Body of pancreas (tissue), 4 donors: ENCODE measurements around the gene SCO1. TPM values are rescaled to one million over a fixed set of nuclear protein-coding genes. Genes with fewer than 3 reads are reported as not detected.

ENCODE experiments used
- ATAC-seq: fragments of 150-250 bp; one replicate; pipeline ENCODE4 v1.9.1; 2016
- DNase-seq, 4 donors: peaks; one replicate each; pipeline ENCODE4 v3.0.0-alpha.2; 2019
- H3K27ac ChIP-seq, 4 donors: fragments of 200-600 bp; sonication (generic); 1 replicate in 3 of 4; 2 replicates in 1 of 4; pipeline versions ENCODE4 v1.5.1 to v1.6.1; 2016 to 2019; ENCODE audit warnings: mild to moderate bottlenecking in 1 of 4, mixed read lengths in 1 of 4, moderate library complexity in 1 of 4
- H3K27me3 ChIP-seq, 2 donors: fragments of 200-600 bp; sonication (generic); one replicate each; pipeline ENCODE4 v1.6.0; 2016; ENCODE audit warnings: mild to moderate bottlenecking in 1 of 2
- H3K36me3 ChIP-seq, 2 donors: fragments of 200-600 bp; sonication (generic); replicated peaks in 1 of 2; 2 replicates each; pipeline ENCODE4 v1.5.1; 2016; ENCODE audit warnings: low read depth in 2 of 2; ENCODE audit not compliant: insufficient read depth in 1 of 2
- H3K4me1 ChIP-seq: fragments of 200-600 bp; sonication (generic); one replicate; pipeline ENCODE4 v1.6.0; 2016
- H3K4me3 ChIP-seq, 2 donors: fragments of 200-600 bp; sonication (generic); 1 replicate in 1 of 2; 2 replicates in 1 of 2; pipeline ENCODE4 v1.5.1; 2016 to 2019
- H3K9me3 ChIP-seq, 3 donors: fragments of 200-600 bp; sonication (generic); 1 replicate in 2 of 3; 2 replicates in 1 of 3; pipeline ENCODE4 v1.5.1; 2016
- CTCF ChIP-seq, 7 experiments: fragments of 450-650 bp in 4 of 7; fragments of 200-600 bp in 3 of 7; sonication (generic) in 3 of 7; IDR thresholded peaks; one replicate each; pipeline ENCODE4 v1.5.1; 2016 to 2019; ENCODE audit warnings: antibody characterized with exemption in 7 of 7
- POLR2A ChIP-seq, 3 donors: fragments of 450-650 bp; IDR thresholded peaks; one replicate each; pipeline ENCODE4 v1.6.1; 2016; ENCODE audit warnings: antibody characterized with exemption in 3 of 3, mild to moderate bottlenecking in 2 of 3
- WGBS, 2 donors: methylation state at CpG; one replicate each; pipeline ENCODE4 v1.1.5; 2017; 5-methylcytosine and 5-hydroxymethylcytosine counted together
- intact Hi-C: fragments of 100-400 bp; cut with DNase I; formaldehyde crosslinking; loops from one replicate; pipeline ENCODE4 v1.15.1; 2023
- total RNA-seq, 2 donors: library from RNA; depleted of rRNA; stranded (reverse); fragments of >200 nt; gene quantifications; one replicate each; pipeline ENCODE4 v1.1.0, GENCODE V29; 2016

SCO1 gene
- total RNA-seq, 2 donors from 2014 or later: 20.5 to 46.5 TPM

GRCh38 chr17:10638151-10638550 is 59.2 kb downstream of the SCO1 start:
- no peaks in the 10 kb centered on the region for H3K36me3 ChIP-seq
- intact Hi-C loops: no loop called here

GRCh38 chr17:10635290-10635689 is 62.0 kb downstream of the SCO1 start:
- Histone ChIP-seq H3K4me1 (no peaks in the 10 kb centered on the region), H3K27ac (no peak overlapping the region), H3K36me3 (no peaks in the 10 kb centered on the region), H3K4me3 (no peak overlapping the region), H3K27me3 (no peaks in the 10 kb centered on the region), H3K9me3 (no peaks in the 10 kb centered on the region)
- intact Hi-C loops: no loop called here
- ATAC-seq: no peak
- TF ChIP-seq CTCF (IDR thresholded peaks at IDR 0.05): no peak
- no peak for TF ChIP-seq POLR2A (IDR thresholded peaks at IDR 0.05)
- DNase-seq: no peak
- WGBS, 2 donors: 91 to 94% methylated on average over 14 of the region's 14 CpGs

More at GRCh38 chr17:10638151-10638550, 59.2 kb downstream of the SCO1 start:
- Histone ChIP-seq H3K27ac (no peak overlapping the region), H3K4me3 (no peak overlapping the region), H3K27me3 (no peaks in the 10 kb centered on the region), H3K4me1 (no peaks in the 10 kb centered on the region), H3K9me3 (no peaks in the 10 kb centered on the region)
- TF ChIP-seq POLR2A (IDR thresholded peaks at IDR 0.05) (no peak), CTCF (IDR thresholded peaks at IDR 0.05) (no peak)
- WGBS, 2 donors: 86 to 88% methylated on average over 24 to 25 of the region's 25 CpGs
- DNase-seq: no peak
- no peak for ATAC-seq

DNA sequence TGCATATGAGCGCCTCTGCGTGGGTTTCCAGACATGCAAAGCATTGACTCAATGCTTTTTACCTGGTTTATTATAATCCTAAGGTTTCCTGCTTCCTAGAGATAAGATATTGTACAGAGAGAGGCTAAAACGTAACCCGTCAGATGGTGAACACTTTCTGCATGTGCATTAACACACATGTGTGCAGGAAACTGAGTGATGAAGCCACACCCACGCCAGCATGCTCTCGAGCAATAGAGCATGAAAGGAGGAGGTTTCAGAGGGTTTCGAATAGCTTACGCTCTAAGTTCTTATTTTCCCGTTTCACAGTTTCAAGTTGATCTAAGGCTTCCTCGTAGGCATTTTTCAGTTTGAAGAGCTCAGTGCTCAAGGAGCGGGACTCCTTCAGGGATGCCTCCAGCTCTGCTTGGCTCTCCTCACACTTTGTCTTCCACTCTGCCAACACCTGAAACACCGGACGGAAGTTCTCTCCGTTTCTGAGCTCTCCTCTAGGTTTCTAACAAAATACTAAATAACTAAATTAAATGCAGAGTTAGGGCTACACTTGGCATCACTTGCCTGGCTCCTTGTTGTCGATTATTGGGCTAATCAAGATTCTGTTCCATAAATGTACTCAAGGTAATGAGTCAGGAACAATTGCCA is 63.5 kb downstream of the SCO1 start:
- H3K36me3 ChIP-seq: no peaks in the 10 kb centered on the region
- no peaks in the 10 kb centered on the region for H3K4me1 ChIP-seq
- H3K4me3 ChIP-seq: no peak overlapping the region
- no peak for TF ChIP-seq CTCF (IDR thresholded peaks at IDR 0.05)
- no peak for TF ChIP-seq POLR2A (IDR thresholded peaks at IDR 0.05)
- DNase-seq: no peak
- no peaks in the 10 kb centered on the region for H3K27me3 ChIP-seq
- intact Hi-C loops: no loop called here
- no peaks in the 10 kb centered on the region for H3K9me3 ChIP-seq
- no peak overlapping the region for H3K27ac ChIP-seq
- ATAC-seq: no peak
- WGBS, 2 donors: 88 to 89% methylated on average over 15 of the region's 15 CpGs

- Histone ChIP-seq H3K4me1 (no peaks in the 10 kb centered on the region), H3K27me3 (no peaks in the 10 kb centered on the region), H3K9me3 (no peaks in the 10 kb centered on the region), H3K27ac (no peak overlapping the region), H3K4me3 (no peak overlapping the region), H3K36me3 (no peaks in the 10 kb centered on the region)
- TF ChIP-seq CTCF (IDR thresholded peaks at IDR 0.05) (no peak), POLR2A (IDR thresholded peaks at IDR 0.05) (no peak)
- WGBS, 2 donors: 83 to 89% methylated on average over 15 of the region's 15 CpGs
- DNase-seq (no peak), ATAC-seq (no peak)
- intact Hi-C loops: no loop called here
These were observed 65.6 kb downstream of the SCO1 start for GRCh38 chr17:10631701-10632100.

GRCh38 chr17:10631048-10631700 is 66.2 kb downstream of the SCO1 start:
- Histone ChIP-seq H3K4me1 (no peaks in the 10 kb centered on the region), H3K27ac (no peak overlapping the region), H3K27me3 (no peaks in the 10 kb centered on the region), H3K4me3 (no peak overlapping the region), H3K36me3 (no peaks in the 10 kb centered on the region), H3K9me3 (no peaks in the 10 kb centered on the region)
- peak; percentile 38 to 68 (median 54) for TF ChIP-seq CTCF (IDR thresholded peaks at IDR 0.05)
- TF ChIP-seq POLR2A (IDR thresholded peaks at IDR 0.05): no peak
- ATAC-seq (no peak), DNase-seq (peak in 1 of 4 donors; percentile 14)
- 47 to 55% methylated on average over 18 of the region's 18 CpGs for WGBS, 2 donors
- intact Hi-C loops: no loop called here
